Gastroesophageal sphincter (tissue), 4 donors: ENCODE results near the gene ETFB. TPM values are rescaled to one million over a fixed set of nuclear protein-coding genes. Genes with fewer than 3 reads are reported as not detected.

Experiments
- ATAC-seq: fragments of 150-250 bp; one replicate; pipeline ENCODE4 v1.9.1; 2016; ENCODE audit warnings: mild to moderate bottlenecking, moderate library complexity
- H3K27ac ChIP-seq, 4 donors: fragments of 200-600 bp; sonication (generic) in 3 of 4; 1 replicate in 3 of 4; 2 replicates in 1 of 4; pipeline ENCODE4 v1.5.1; 2016 to 2019
- H3K27me3 ChIP-seq: fragments of 200-600 bp; sonication (generic); one replicate; pipeline ENCODE4 v1.5.1; 2019
- H3K36me3 ChIP-seq, 2 donors: fragments of 200-600 bp; sonication (generic); one replicate each; pipeline ENCODE4 v1.5.1; 2019; ENCODE audit warnings: control low read depth in 1 of 2
- H3K4me1 ChIP-seq, 3 donors: fragments of 200-600 bp; sonication (generic); 1 replicate in 2 of 3; 2 replicates in 1 of 3; pipeline ENCODE4 v1.5.1; 2016 to 2019; ENCODE audit warnings: control low read depth in 2 of 3
- H3K4me3 ChIP-seq, 2 donors: fragments of 200-600 bp; sonication (generic); one replicate each; pipeline ENCODE4 v1.5.1; 2019; ENCODE audit warnings: mild to moderate bottlenecking in 1 of 2, moderate library complexity in 1 of 2
- H3K9me3 ChIP-seq, 3 donors: fragments of 200-600 bp; sonication (generic); one replicate each; pipeline ENCODE4 v1.5.1; 2017 to 2019; ENCODE audit warnings: control low read depth in 2 of 3
- EP300 ChIP-seq: sonication (generic); formaldehyde crosslinking; IDR thresholded peaks from one replicate; pipeline ENCODE4 v1.6.1; 2017; ENCODE audit warnings: antibody characterized with exemption, mild to moderate bottlenecking
- POLR2A ChIP-seq, 2 donors: fragments of 450-650 bp; IDR thresholded peaks; one replicate each; pipeline ENCODE4 v1.6.1; 2017; ENCODE audit warnings: antibody characterized with exemption in 2 of 2, mild to moderate bottlenecking in 2 of 2, moderate library complexity in 1 of 2
- POLR2AphosphoS5 ChIP-seq: sonication (generic); formaldehyde crosslinking; IDR thresholded peaks from one replicate; pipeline ENCODE4 v1.6.1; 2017; ENCODE audit warnings: antibody characterized with exemption
- WGBS, 2 donors: methylation state at CpG; one replicate each; pipeline ENCODE4 v1.1.5; 2018; ENCODE audit warnings: low coverage in 1 of 2; 5-methylcytosine and 5-hydroxymethylcytosine counted together
- total RNA-seq, 4 donors: library from RNA; depleted of rRNA; stranded (reverse); fragments of >200 nt; gene quantifications; one replicate each; pipeline ENCODE4 v1.1.0, GENCODE V29; 2016
- TF ChIP-seq, protein P1 (sequence below), 4 experiments: fragments of 200-600 bp in 2 of 4; fragments of 450-650 bp in 2 of 4; sonication (generic) in 1 of 4; IDR thresholded peaks; one replicate each; pipeline ENCODE4 v1.5.1; 2017 to 2019; ENCODE audit warnings: antibody characterized with exemption in 4 of 4, mild to moderate bottlenecking in 2 of 4, moderate library complexity in 2 of 4

Gene ETFB
- total RNA-seq, 4 donors from 2014 or later, result 96.2 to 136 (median 103) TPM

DNA sequence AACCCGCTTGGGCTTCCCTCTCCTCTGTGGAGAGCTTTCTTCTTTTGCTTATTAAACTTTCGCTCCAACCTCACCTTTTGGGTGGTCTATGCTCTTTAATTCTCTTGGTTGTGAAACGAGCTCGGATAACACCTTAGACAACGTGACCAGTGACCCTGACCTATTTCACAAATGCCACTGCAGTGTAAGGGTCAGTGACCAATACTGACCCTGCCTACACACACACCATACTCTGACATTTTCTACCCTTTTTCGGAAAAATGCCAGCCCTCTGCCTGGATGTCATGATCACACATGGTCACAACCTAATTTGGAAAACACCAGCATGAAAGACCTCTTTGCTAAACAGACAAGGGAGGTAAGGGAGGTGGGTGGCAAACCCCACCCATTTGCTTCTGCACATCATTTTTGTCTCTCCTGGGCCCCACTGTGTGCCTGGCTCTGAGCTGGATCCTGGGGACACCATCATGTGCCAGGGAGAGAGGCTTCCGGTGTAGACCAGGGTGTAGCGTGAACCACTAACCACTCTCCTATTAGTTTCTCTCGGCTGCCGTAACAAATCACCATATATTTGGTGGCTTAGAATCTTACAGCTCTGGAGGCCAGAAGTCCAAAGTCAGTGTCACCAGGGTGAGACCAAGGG, 9.9 kb downstream of the ETFB start:
- 95 to 100% methylated on average over 2 to 8 of the region's 10 CpGs for WGBS, 2 donors
- H3K4me1 ChIP-seq, result peaks cover 0 to 17% (median 0%) of the 10 kb centered on the region in 3 donors
- H3K36me3 ChIP-seq, result peaks cover 0 to 18% of the 10 kb centered on the region in 2 donors
- no peaks in the 10 kb centered on the region for H3K9me3 ChIP-seq
- no peak overlapping the region for H3K4me3 ChIP-seq
- no peak for ATAC-seq
- no peaks in the 10 kb centered on the region for H3K27me3 ChIP-seq
- no peak for TF ChIP-seq POLR2AphosphoS5
- TF ChIP-seq EP300, result no peak
- TF ChIP-seq, protein P1, sequence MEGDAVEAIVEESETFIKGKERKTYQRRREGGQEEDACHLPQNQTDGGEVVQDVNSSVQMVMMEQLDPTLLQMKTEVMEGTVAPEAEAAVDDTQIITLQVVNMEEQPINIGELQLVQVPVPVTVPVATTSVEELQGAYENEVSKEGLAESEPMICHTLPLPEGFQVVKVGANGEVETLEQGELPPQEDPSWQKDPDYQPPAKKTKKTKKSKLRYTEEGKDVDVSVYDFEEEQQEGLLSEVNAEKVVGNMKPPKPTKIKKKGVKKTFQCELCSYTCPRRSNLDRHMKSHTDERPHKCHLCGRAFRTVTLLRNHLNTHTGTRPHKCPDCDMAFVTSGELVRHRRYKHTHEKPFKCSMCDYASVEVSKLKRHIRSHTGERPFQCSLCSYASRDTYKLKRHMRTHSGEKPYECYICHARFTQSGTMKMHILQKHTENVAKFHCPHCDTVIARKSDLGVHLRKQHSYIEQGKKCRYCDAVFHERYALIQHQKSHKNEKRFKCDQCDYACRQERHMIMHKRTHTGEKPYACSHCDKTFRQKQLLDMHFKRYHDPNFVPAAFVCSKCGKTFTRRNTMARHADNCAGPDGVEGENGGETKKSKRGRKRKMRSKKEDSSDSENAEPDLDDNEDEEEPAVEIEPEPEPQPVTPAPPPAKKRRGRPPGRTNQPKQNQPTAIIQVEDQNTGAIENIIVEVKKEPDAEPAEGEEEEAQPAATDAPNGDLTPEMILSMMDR (IDR thresholded peaks at IDR 0.05), result no peak
- TF ChIP-seq POLR2A (IDR thresholded peaks at IDR 0.05), result no peak
- H3K27ac ChIP-seq, result no peak overlapping the region

DNA sequence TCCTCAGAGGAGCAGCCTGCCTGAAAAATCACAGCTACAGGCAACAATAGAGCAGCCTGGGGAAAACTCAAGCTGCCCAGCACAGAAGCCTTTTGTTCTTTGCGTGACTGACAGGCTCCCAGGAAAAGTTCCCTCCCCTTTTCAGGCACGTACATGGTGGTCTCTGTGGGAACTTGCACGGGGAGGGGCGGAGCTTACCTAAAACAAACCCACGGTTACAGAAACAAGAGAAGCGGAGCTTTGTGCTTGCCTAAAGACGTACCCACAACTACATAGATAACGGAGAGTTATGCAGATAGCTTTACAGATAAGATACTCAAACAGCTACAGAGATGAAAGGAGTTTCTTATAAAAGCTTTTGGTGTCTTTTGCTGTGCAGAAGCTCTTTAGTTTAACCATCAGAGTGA, 11.4 kb downstream of the ETFB start:
- WGBS, 2 donors, result 40 to 41% methylated on average over 3 to 8 of the region's 8 CpGs
- ATAC-seq, result no peak
- Histone ChIP-seq H3K27ac (no peak overlapping the region), H3K27me3 (no peaks in the 10 kb centered on the region), H3K9me3 (no peaks in the 10 kb centered on the region), H3K36me3 (peaks cover 0 to 33% of the 10 kb centered on the region in 2 donors), H3K4me3 (no peak overlapping the region), H3K4me1 (peaks cover 0 to 15% (median 0%) of the 10 kb centered on the region in 3 donors)
- no peak for TF ChIP-seq POLR2AphosphoS5
- TF ChIP-seq, protein P1 (IDR thresholded peaks at IDR 0.05), result no peak
- TF ChIP-seq POLR2A (IDR thresholded peaks at IDR 0.05), result no peak
- TF ChIP-seq EP300, result no peak

DNA sequence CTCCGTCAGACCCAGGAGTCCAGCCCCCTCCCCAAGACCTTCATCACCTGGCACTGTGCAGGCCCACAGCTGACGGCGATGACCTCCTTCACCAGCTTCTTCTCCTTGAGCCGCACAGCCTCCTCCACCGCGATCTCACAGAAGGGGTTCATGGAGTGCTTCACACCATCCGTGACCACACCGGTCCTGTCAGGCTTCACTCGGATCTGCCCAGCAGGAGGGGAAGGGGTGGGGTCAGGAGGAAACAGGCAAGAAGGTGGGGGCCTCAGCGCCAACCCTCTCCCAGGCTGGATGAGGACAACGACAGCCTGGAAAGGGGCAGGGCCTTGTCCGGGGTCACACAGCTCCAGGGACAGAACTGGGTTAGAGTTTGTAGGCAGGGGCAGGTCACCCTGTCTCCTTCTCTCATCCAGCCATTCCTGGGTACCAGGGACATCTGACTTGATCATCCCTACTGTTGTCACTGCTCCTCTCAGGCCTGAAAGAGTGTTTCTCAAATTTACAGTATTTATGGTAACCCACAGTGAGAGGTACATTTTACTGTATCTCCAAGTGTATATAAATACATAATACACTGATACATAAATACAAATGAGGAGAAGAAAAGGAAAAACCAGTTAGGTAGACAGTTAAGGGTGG, 12.0 kb downstream of the ETFB start:
- WGBS, 2 donors, result 43 to 60% methylated on average over 3 to 6 of the region's 12 CpGs
- Histone ChIP-seq H3K36me3 (peaks cover 0 to 37% of the 10 kb centered on the region in 2 donors), H3K4me1 (peaks cover 0 to 10% (median 0%) of the 10 kb centered on the region in 3 donors), H3K27ac (peak overlapping the region in 1 of 4 donors; percentile 22), H3K4me3 (no peak overlapping the region), H3K9me3 (no peaks in the 10 kb centered on the region), H3K27me3 (no peaks in the 10 kb centered on the region)
- TF ChIP-seq, protein P1 (IDR thresholded peaks at IDR 0.05), result no peak
- no peak for TF ChIP-seq POLR2A (IDR thresholded peaks at IDR 0.05)
- no peak for TF ChIP-seq EP300
- no peak for TF ChIP-seq POLR2AphosphoS5
- no peak for ATAC-seq

DNA sequence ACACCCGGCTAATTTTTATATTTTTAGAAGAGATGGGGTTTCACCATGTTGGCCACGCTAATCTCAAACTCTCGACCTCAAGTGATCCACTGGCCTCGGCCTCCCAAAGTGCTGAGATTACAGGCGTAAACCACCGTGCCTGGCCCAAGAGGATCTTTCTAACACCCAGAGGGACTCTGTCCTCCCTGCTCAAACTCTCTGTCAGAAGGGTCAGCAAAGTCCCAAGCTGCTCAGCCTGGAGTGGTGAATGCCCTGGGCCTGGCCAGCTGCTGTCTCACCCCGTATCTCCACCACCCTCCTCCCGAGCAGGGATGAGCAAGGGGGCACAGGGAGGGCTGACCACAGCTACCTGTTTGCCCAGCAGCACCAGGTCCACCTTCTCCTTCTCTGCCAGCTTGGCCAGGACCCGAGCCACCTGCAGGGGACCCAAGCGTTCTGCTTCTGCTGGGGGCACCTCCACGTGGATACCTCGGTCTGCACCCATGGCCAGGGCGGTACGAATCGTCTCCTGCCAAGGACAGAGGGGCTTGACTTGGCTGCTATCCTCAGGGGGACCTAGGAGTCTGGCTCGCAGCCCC, 13.3 kb downstream of the ETFB start:
- H3K27me3 ChIP-seq, result no peaks in the 10 kb centered on the region
- H3K9me3 ChIP-seq, result no peaks in the 10 kb centered on the region
- ATAC-seq, result no peak
- WGBS, 2 donors, result 83 to 96% methylated on average over 4 of the region's 16 CpGs
- TF ChIP-seq POLR2A (IDR thresholded peaks at IDR 0.05) (no peak), POLR2AphosphoS5 (no peak), EP300 (no peak)
- TF ChIP-seq, protein P1 (IDR thresholded peaks at IDR 0.05), result no peak
- peaks cover 0 to 5% (median 0%) of the 10 kb centered on the region in 3 donors for H3K4me1 ChIP-seq
- H3K4me3 ChIP-seq, result no peak overlapping the region
- H3K36me3 ChIP-seq, result peaks cover 0 to 49% of the 10 kb centered on the region in 2 donors
- no peak overlapping the region for H3K27ac ChIP-seq
